ENCODE measurements around the gene GRAMD1A.
"Not testable (repeated sequence)": the region's sequence is repeated elsewhere in the genome, so short reads cannot be mapped to it uniquely, and the experiment has no call there.

Gene GRAMD1A

GRCh38 chr19:34999498-35000337 lies at the start of gene GRAMD1A:
GRAMD1A (plus strand) TSS chr19:35000323; CDS start chr19:35000479, 156 bp downstream.
- peak; percentile 34 for DNase-seq

GRCh38 chr19:34953092-34953491 lies 47.0 kb upstream of the GRAMD1A start:
- no peak for DNase-seq

- DNase-seq = no peak
Measured at GRCh38 chr19:34957830-34958751, 42.0 kb upstream of the GRAMD1A start.

- DNase-seq = no peak
Measured at GRCh38 chr19:34959021-34959420, 41.1 kb upstream of the GRAMD1A start.

- DNase-seq = no peak
Measured at GRCh38 chr19:34960103-34960805, 39.9 kb upstream of the GRAMD1A start.

GRCh38 chr19:34960940-34961679 lies 39.0 kb upstream of the GRAMD1A start:
- no peak for DNase-seq

- no peak for DNase-seq
Measured at GRCh38 chr19:34961775-34962686, 38.1 kb upstream of the GRAMD1A start.

GRCh38 chr19:34962687-34963572 lies 37.2 kb upstream of the GRAMD1A start:
- no peak for DNase-seq

- peak; percentile 21 for DNase-seq
Measured at GRCh38 chr19:34963573-34964406, 36.3 kb upstream of the GRAMD1A start, which contains the start of gene ZNF792. ZNF792 (minus strand) TSS chr19:34964229; CDS start chr19:34963662, 567 bp downstream.

- no peak for DNase-seq
Measured at GRCh38 chr19:34964598-34964997, 35.5 kb upstream of the GRAMD1A start.

- DNase-seq = not testable (repeated sequence)
Measured at GRCh38 chr19:34965505-34965904, 34.6 kb upstream of the GRAMD1A start.

GRCh38 chr19:34967551-34967950 lies 32.6 kb upstream of the GRAMD1A start:
- no peak for DNase-seq

GRCh38 chr19:34969721-34970120 lies 30.4 kb upstream of the GRAMD1A start:
- no peak for DNase-seq

- not testable (repeated sequence) for DNase-seq
Measured at GRCh38 chr19:34970185-34970780, 29.8 kb upstream of the GRAMD1A start.

GRCh38 chr19:34972163-34972705 lies 27.9 kb upstream of the GRAMD1A start:
- no peak for DNase-seq

GRCh38 chr19:34974646-34975045 lies 25.5 kb upstream of the GRAMD1A start:
- no peak for DNase-seq

GRCh38 chr19:34975056-34975455 lies 25.1 kb upstream of the GRAMD1A start:
- DNase-seq = no peak

- DNase-seq = no peak
Measured at GRCh38 chr19:34976611-34977010, 23.5 kb upstream of the GRAMD1A start.

Measured in NCI-H1048 (cell line).